GM19372 (cell line): Measurements from ENCODE around the gene ZDHHC19.
"Not testable (repeated sequence)": the region's sequence is repeated elsewhere in the genome, so short reads cannot be mapped to it uniquely, and the experiment has no call there.

Source experiments
- ATAC-seq: cut with Tn5 transposase; IDR thresholded peaks from one replicate; pipeline ENCODE4 v1.9.1; 2021; ENCODE audit warnings: mild to moderate bottlenecking, low read depth, moderate library complexity; ENCODE audit not compliant: unreplicated experiment

Gene ZDHHC19

DNA sequence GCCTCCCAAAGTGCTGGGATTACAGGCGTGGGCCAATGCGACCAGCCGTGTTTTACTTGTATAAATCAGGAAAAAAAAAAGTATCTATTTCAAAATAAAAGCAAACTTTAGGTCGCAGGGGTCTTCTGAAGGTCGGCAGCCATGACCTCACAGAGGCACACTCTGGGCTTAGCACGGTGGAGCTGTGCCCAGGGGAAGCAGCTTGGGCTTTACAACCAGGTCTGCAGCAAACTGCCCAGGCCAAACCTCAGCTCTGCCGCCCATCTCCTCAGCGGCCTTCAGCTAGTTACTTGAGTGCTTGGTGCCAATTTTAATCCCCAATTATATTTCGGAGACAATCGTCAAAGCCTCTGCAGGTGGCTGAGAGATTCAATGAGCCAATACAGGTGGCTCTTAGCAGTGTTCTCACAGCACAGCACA is 30.1 kb downstream of the ZDHHC19 start:
- no peak for ATAC-seq

GRCh38 chr3:196180346-196180745 is 30.9 kb downstream of the ZDHHC19 start:
- ATAC-seq: no peak

- ATAC-seq: peak; percentile 68
Measured at GRCh38 chr3:196179380-196180308, 31.6 kb downstream of the ZDHHC19 start.

GRCh38 chr3:196178993-196179379 is 32.2 kb downstream of the ZDHHC19 start:
- no peak for ATAC-seq

DNA sequence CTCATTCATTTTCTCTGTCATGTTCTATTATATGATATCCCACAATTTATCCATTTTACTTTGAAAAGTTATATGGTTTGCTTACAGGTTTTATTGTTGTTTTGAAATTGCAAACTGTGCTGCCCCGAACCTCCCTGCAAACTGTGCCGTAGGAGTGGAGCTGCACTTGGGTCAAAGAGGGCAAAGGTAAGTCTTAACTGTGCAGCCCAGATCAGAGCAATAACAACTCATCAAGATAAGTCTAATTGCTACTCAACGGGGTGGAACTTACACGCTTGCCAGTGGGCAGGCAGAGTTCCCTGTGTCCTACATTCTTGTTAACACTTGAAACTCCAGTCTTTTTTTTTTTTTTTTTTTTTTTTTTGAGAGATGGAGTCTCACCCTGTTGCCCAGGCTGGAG is 33.2 kb downstream of the ZDHHC19 start:
- no peak for ATAC-seq

DNA sequence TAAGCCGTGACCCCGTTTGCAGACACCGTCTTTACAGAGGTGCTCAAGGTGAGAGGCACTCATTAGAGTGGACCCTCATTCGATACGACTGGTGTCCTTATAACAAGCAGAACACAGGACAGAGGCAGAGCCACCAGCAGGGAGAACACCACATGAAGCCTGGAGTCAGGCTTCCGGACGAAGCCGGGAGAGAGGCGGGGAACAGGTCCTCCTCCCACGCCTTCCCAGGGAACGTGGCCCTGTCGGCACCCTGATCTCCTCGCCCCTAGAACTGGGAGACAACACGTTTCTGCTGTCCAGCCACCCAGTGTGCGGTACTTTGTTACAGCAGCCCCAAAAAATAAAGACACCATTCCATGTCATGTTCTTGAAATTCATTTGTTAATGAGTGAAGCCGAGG is 33.6 kb downstream of the ZDHHC19 start:
- no peak for ATAC-seq

- no peak for ATAC-seq
Measured at GRCh38 chr3:196175722-196176121, 35.5 kb downstream of the ZDHHC19 start.

DNA sequence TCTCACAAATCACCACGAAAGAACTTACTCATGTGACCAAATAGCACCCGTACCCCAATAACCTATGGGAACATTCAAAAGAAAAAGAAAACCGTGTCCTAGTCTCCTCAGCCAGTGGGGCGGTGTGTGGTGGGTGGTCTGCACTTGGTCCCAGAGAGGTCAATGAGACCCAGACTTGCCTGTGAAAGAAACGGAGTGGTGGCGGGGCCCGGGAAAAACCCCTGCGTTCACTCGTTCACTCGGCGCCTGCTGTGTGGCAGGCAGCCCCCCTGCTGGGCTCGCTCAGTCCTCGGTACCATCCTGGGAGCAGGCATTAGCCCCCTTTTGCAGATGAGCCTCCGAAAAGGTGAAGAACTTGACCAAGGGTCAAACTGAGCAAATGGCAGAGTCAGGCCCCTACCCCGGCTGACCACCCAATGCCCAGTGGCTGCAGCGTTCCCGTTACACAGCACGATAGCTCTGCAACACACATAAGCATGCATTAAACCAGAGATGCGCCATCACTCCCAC is 36.0 kb downstream of the ZDHHC19 start:
- no peak for ATAC-seq

- no peak for ATAC-seq
Measured at GRCh38 chr3:196174652-196175051, 36.5 kb downstream of the ZDHHC19 start.

- not testable (repeated sequence) for ATAC-seq
Measured at GRCh38 chr3:196170296-196170695, 40.9 kb downstream of the ZDHHC19 start.

GRCh38 chr3:196169836-196170240 is 41.4 kb downstream of the ZDHHC19 start:
- ATAC-seq: no peak

- ATAC-seq: no peak
Measured at GRCh38 chr3:196168808-196169391, 42.3 kb downstream of the ZDHHC19 start.

DNA sequence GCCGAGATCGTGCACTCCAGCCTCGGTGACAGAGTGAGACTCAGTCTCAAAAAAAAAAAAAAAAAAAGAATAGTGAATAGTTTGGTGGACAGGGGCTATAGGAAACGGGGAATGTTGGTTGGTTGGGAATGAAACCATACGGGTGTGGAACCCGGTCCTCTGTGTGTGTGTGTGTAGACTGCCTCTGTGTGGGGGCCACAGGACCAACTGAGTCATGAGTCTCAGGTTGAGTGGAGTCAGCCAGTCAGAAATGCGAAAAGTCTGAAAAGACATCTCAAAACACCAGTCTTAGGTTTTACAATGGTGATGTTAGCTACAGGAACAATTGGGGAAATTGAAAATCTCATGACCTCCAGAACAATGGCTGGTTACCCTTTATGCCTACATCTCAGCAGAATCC is 44.5 kb downstream of the ZDHHC19 start:
- ATAC-seq: no peak

- ATAC-seq: no peak
Measured at GRCh38 chr3:196165850-196166249, 45.4 kb downstream of the ZDHHC19 start.

DNA sequence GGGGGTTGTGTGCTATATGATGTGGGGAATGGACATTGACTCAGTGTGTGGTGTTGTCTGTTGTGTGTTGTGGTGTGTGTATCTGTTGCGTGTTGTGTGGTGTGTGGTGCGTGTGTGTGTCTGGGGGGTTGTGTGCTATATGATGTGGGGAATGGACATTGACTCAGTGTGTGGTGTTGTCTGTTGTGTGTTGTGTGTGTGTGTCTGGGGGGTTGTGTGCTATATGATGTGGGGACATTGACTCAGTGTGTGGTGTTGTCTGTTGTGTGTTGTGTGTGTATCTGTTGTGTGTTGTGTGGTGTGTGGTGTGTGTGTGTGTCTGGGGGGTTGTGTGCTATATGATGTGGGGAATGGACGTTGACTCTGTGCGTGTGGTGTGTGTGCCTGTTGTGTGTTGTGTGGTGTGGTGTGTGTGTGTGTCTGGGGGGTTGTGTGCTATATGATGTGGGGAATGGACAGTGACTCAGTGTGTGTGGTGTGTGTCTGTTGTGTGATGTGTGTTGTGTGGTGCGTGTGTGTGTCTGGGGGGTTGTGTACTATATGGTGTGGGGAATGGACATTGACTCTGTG is 46.1 kb downstream of the ZDHHC19 start:
- ATAC-seq: not testable (repeated sequence)

DNA sequence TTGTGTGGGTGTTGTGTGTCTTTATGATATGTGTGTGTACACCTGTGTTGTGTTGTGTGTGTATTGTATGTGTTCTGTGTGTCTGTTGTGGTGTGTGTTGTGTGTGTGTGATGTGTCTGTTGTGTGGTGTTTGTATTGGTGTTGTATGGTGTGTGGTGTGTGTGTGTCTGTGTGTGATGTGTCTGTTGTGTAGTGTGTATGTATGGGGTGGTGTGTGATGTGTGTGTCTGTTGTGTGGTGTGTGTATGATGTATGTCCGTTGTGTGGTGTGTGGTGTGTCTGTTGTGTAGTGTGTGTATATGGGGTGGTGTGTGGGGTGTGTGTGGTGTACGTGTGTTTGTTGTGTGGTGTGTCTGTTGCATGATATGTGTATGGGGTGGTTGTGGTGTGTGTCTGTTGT is 46.6 kb downstream of the ZDHHC19 start:
- no peak for ATAC-seq

- ATAC-seq: no peak
Measured at GRCh38 chr3:196163666-196164493, 47.3 kb downstream of the ZDHHC19 start.

DNA sequence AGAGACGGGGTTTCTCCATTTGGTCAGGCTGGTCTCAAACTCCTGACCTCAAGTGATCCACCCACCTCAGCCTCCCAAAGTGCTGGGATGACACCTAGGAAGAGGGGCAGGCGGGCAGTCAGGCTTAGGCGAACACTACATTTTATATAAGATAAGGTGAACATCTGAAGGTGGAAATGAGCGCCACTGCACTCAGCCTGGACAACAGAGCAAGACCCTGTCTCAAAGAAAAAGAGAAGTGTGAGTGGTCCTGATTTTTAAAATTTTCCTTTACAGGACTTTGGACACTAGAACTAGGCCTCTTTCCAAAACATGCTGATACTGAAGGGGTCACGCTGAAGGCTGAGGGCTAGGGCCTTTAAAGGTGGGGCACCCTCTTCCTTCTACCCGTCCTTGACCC is 48.0 kb downstream of the ZDHHC19 start:
- ATAC-seq: no peak

- ATAC-seq: no peak
Measured at GRCh38 chr3:196162679-196163078, 48.5 kb downstream of the ZDHHC19 start.

DNA sequence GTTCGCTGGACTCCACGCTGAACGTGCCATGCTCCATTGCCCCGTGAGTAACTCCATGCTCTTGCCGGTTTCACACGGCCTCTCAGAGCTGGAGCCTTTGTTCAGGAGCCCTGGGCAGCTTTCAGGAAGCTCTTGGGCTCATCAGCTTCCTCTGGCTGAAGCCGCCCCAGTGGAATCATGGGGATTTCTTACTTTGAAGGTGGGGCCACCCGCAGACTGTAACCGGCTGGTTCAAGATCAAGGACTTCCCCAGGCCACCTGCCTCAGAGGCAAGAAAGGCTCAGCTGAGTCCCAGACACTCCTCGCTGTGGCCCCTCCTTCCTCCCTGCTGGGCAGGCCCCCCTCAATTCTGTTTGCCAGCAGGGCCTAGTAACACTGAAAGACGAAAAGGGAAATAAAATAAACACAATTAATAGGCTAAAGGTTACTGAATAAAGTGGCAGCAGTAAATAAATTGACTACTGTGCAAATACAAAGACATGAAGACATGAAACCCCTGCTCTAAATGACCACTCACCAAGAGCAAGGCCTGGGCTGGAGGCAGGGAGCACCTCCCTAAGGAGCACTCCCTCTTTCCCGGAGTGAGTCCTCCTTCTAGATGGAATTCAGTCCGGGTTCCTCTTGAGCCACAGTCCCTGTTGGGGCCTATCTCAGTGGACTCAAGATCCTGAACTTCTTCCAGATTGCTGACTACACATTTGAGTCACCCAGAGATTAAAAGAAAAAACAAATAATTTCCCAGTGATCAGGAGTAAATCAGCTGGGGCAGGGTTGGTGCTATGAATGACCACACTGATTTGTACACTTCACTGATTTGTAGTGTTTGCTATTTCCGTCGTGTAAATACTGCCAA is 51.0 kb downstream of the ZDHHC19 start:
- no peak for ATAC-seq
